NCI-H460 (cell line): ENCODE results near the gene FXR2. TPM values are rescaled to one million over a fixed set of nuclear protein-coding genes. Genes with fewer than 3 reads are reported as not detected.
A peak's percentile ranks its signal among the peaks of the same experiment; 100 is the strongest.
"Not testable (repeated sequence)": the region's sequence is repeated elsewhere in the genome, so short reads cannot be mapped to it uniquely, and the experiment has no call there.

Source experiments
- DNase-seq: peaks from one replicate; pipeline ENCODE4 v3.0.0-alpha.2; 2016; ENCODE audit warnings: low read depth; ENCODE audit errors: extremely low read depth
- polyA plus RNA-seq: library from polyadenylated mRNA; depleted of rRNA; stranded (reverse); fragments of >200 nt; gene quantifications from 2 replicates; pipeline ENCODE4 v1.2.3, GENCODE V29; 2014; cell fraction: nucleus; rRNA removed
- total RNA-seq: library from RNA; depleted of rRNA; stranded (reverse); fragments of >200 nt; shearing (Covaris generic); gene quantifications from 2 replicates; pipeline ENCODE4 v1.2.3, GENCODE V29; 2014; rRNA removed

Gene FXR2
- total RNA-seq, result 72.6 and 73.3 TPM in 2 replicates
- polyA plus RNA-seq, result 77.5 and 90.8 TPM in 2 replicates

- DNase-seq, result peak; percentile 100
These were observed at the start of gene FXR2 for GRCh38 chr17:7614425-7615264. Gene FXR2 (minus strand): TSS chr17:7614897. CDS start chr17:7614532, 365 bp downstream.

- DNase-seq, result no peak
These were observed 42.4 kb upstream of the FXR2 start for GRCh38 chr17:7656958-7657609.

GRCh38 chr17:7655541-7655840 is 40.8 kb upstream of the FXR2 start:
- DNase-seq, result no peak

GRCh38 chr17:7654832-7655540 is 40.3 kb upstream of the FXR2 start:
- DNase-seq, result no peak

GRCh38 chr17:7652388-7653356 is 38.0 kb upstream of the FXR2 start:
- no peak for DNase-seq

- DNase-seq, result no peak
These were observed 37.1 kb upstream of the FXR2 start for GRCh38 chr17:7651665-7652387.

GRCh38 chr17:7651097-7651664 is 36.5 kb upstream of the FXR2 start:
- no peak for DNase-seq

- peak; percentile 46 for DNase-seq
These were observed 35.9 kb upstream of the FXR2 start, which contains the start of gene ATP1B2 for GRCh38 chr17:7650509-7651096. Gene ATP1B2 (plus strand): TSS chr17:7650926. CDS start chr17:7651519, 593 bp downstream.

GRCh38 chr17:7647018-7647417 is 32.3 kb upstream of the FXR2 start:
- DNase-seq, result no peak

- no peak for DNase-seq
These were observed 31.8 kb upstream of the FXR2 start for GRCh38 chr17:7646457-7646856.

- no peak for DNase-seq
These were observed 30.1 kb upstream of the FXR2 start for GRCh38 chr17:7644775-7645174.

- not testable (repeated sequence) for DNase-seq
These were observed 26.9 kb upstream of the FXR2 start for GRCh38 chr17:7641635-7642034.

- no peak for DNase-seq
These were observed 26.1 kb upstream of the FXR2 start for GRCh38 chr17:7640783-7641182.

GRCh38 chr17:7636163-7636562 is 21.5 kb upstream of the FXR2 start:
- DNase-seq, result no peak

- peak; percentile 53 for DNase-seq
These were observed 19.7 kb upstream of the FXR2 start for GRCh38 chr17:7634384-7634783.

- no peak for DNase-seq
These were observed 18.4 kb upstream of the FXR2 start for GRCh38 chr17:7633093-7633492.

- peak; percentile 44 for DNase-seq
These were observed 17.8 kb upstream of the FXR2 start for GRCh38 chr17:7632492-7632894.
